ENCODE results near the gene LEFTY1. TPM values are rescaled to one million over a fixed set of nuclear protein-coding genes. Genes with fewer than 3 reads are reported as not detected.
"Not testable (repeated sequence)": the region's sequence is repeated elsewhere in the genome, so short reads cannot be mapped to it uniquely, and the experiment has no call there.

Gene LEFTY1
- total RNA-seq, 1 experiment from 2014 or later, result 0.64 TPM

GRCh38 chr1:225929462-225929861 is 40.5 kb upstream of the LEFTY1 start:
- H2AFZ ChIP-seq (ENCODE audit: low read depth, low read length, poor library complexity, severe bottlenecking); H3K4me2 ChIP-seq (ENCODE audit: low read length); H3K9me3 ChIP-seq (ENCODE audit: control insufficient read depth in 1 of 2, insufficient read depth in 1 of 2, low read depth in 1 of 2, low read length in 2 of 2); POLR2A ChIA-PET; H4K20me1 ChIP-seq (ENCODE audit: insufficient read depth); H3K36me3 ChIP-seq (ENCODE audit: control insufficient read depth in 1 of 2, insufficient read depth in 2 of 2, low read length in 2 of 2); ATAC-seq; H3K27me3 ChIP-seq (ENCODE audit: insufficient read depth, low read length); CTCF ChIA-PET; H3K79me2 ChIP-seq (ENCODE audit: insufficient read depth, low read length); H3K4me3 ChIP-seq (replicated peaks in 1 of 2; ENCODE audit: low read depth in 1 of 2, low read length in 2 of 2); H3K9ac ChIP-seq (ENCODE audit: low read length); RAD21 ChIA-PET (ENCODE audit: low non-redundant PET in 1 of 2, low total read pairs in 2 of 2, uncharacterized antibody in 2 of 2, unreplicated experiment in 2 of 2); H3K9me2 ChIP-seq (ENCODE audit: insufficient read depth); intact Hi-C loops (cut with micrococcal nuclease); BruUV-seq (replicated peaks); H3K4me1 ChIP-seq (ENCODE audit: control insufficient read depth in 1 of 2, insufficient read depth in 2 of 2, low read length in 2 of 2); DNase-seq (ENCODE audit: low read depth, low spot score); H3K27ac ChIP-seq (ENCODE audit: low read depth, low read length): not testable (repeated sequence)

DNA sequence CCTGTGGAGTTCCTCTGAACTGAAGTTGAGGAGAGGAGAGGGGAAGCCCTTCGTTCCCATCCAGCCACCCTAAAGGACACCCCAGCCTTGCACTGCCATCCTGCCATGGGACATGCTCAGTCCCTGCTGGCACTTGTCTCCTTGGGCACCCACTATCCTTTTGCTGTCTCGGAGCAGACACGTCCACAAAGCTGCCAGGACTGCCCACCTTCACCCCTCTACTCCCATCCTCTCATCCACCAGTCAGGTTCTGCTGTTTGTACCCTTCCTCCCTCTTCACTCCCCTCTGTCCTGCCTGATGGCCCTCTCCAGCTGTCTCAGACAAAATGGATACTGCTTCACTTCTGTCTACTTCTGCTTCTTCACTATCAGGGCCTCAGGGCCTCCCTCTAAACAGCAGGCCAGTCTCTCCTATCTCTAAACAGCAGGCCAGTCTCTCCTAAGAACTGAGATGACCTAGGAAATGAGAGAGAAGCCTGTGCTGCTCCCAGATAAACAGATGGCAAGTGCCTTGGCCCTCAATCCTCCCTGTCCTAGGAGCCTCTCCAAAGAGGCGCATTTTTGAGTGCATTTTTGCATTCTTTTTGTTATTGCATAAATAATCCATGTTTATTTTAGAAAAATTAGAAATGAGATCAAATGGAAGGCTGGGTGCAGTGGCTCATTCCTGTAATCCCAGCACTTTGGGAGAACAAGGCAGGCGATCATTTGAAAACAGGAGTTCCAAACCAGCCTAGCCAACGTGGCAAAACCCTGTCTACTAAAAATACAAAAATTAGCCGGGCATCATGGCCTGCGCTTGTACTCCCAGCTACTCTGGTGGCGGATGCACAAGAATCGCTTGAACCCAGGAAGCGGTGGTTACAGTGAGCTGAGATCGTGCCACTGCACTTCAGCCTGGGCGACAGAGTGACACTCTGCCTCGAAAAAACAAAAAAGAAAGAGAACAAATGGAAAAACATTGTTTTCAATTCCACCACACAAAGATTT is 39.5 kb upstream of the LEFTY1 start:
- Histone ChIP-seq H2AFZ (ENCODE audit: low read depth, low read length, poor library complexity, severe bottlenecking) (no peak overlapping the region), H3K9me3 (ENCODE audit: control insufficient read depth in 1 of 2, insufficient read depth in 1 of 2, low read depth in 1 of 2, low read length in 2 of 2) (no peaks in the 10 kb centered on the region), H3K79me2 (ENCODE audit: insufficient read depth, low read length) (peaks cover 6% of the 10 kb centered on the region), H3K36me3 (ENCODE audit: control insufficient read depth in 1 of 2, insufficient read depth in 2 of 2, low read length in 2 of 2) (no peaks in the 10 kb centered on the region), H3K9ac (ENCODE audit: low read length) (no peak overlapping the region), H3K27me3 (ENCODE audit: insufficient read depth, low read length) (no peaks in the 10 kb centered on the region), H3K27ac (ENCODE audit: low read depth, low read length) (no peak overlapping the region), H3K4me2 (ENCODE audit: low read length) (no peak overlapping the region), H3K4me1 (ENCODE audit: control insufficient read depth in 1 of 2, insufficient read depth in 2 of 2, low read length in 2 of 2) (peaks cover 3 to 9% of the 10 kb centered on the region in 2 experiments; a peak in 3 of 4 replicates), H3K9me2 (ENCODE audit: insufficient read depth) (no peaks in the 10 kb centered on the region), H3K4me3 (replicated peaks in 1 of 2; ENCODE audit: low read depth in 1 of 2, low read length in 2 of 2) (no peak overlapping the region), H4K20me1 (ENCODE audit: insufficient read depth) (no peaks in the 10 kb centered on the region)
- ChIA-PET POLR2A (no interaction called here), CTCF (no interaction called here), RAD21 (ENCODE audit: low non-redundant PET in 1 of 2, low total read pairs in 2 of 2, uncharacterized antibody in 2 of 2, unreplicated experiment in 2 of 2) (no interaction called here)
- no TSS peak for BruUV-seq (replicated peaks)
- DNase-seq (ENCODE audit: low read depth, low spot score), result no peak
- no peak for ATAC-seq
- intact Hi-C loops (cut with micrococcal nuclease), result no loop called here
- TF ChIP-seq SIN3A (IDR thresholded peaks at IDR 0.05; ENCODE audit: low read depth), result no peak
- TF ChIP-seq FOSL1 (IDR thresholded peaks at IDR 0.05; ENCODE audit: low read depth), result no peak
- no peak for TF ChIP-seq RAD21 (IDR thresholded peaks at IDR 0.05; ENCODE audit: low read depth)
- TF ChIP-seq EZH2phosphoT487 (IDR thresholded peaks at IDR 0.05; ENCODE audit: borderline replicate concordance), result no peak
- no peak for TF ChIP-seq MAX (IDR thresholded peaks at IDR 0.05)
- no peak for TF ChIP-seq CEBPB (IDR thresholded peaks at IDR 0.05; ENCODE audit: low read depth)
- no peak for TF ChIP-seq ZFX (IDR thresholded peaks at IDR 0.05)
- no peak for TF ChIP-seq CBX3 (IDR thresholded peaks at IDR 0.05; ENCODE audit: low read depth)
- TF ChIP-seq ELF1 (IDR thresholded peaks at IDR 0.05; ENCODE audit: borderline replicate concordance, low read depth), result no peak
- no peak for TF ChIP-seq CTCF (IDR thresholded peaks at IDR 0.05 in 2 of 3, conservative IDR thresholded peaks at IDR 0.05 in 1 of 3; ENCODE audit: borderline replicate concordance in 1 of 3, insufficient read depth in 1 of 3, low read depth in 2 of 3, low read length in 2 of 3)
- TF ChIP-seq EGR1 (IDR thresholded peaks at IDR 0.05; ENCODE audit: low read depth), result no peak
- TF ChIP-seq YY1 (IDR thresholded peaks at IDR 0.05; ENCODE audit: extremely low read depth, insufficient replicate concordance, low read depth, low read length), result no peak
- TF ChIP-seq POLR2AphosphoS5 (IDR thresholded peaks at IDR 0.05; ENCODE audit: low read depth, low read length), result no peak
- no peak for TF ChIP-seq ZNF274 (IDR thresholded peaks at IDR 0.05; ENCODE audit: low read depth, low read length)
- TF ChIP-seq, protein P1, sequence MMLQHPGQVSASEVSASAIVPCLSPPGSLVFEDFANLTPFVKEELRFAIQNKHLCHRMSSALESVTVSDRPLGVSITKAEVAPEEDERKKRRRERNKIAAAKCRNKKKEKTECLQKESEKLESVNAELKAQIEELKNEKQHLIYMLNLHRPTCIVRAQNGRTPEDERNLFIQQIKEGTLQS (IDR thresholded peaks at IDR 0.05), result no peak
- TF ChIP-seq ZBTB33 (IDR thresholded peaks at IDR 0.05; ENCODE audit: extremely low read depth, insufficient replicate concordance, low read length), result no peak

Data from HCT116 (cell line).